Measurements from ENCODE around the gene LSMEM2.

The LSMEM2 gene

DNA sequence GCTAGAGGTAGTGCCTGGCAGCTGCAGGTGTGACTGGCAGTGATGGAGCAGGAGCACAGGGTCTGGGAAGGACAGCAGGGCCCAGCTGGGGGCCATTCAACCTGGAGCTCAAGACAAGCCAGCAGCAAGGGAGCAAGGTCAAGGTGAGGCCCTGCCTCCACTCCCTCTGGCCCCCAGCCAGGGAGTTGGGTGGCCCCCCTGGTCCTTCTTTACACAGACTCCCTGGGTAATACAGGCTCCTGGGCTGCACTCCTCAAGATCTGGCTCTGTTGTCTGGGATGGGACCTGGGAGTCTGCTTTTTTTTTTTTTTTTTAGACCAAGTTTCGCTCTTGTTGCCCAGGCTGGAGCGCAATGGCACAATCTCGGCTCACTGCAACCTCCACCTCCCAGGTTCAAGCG lies 28.4 kb upstream of the LSMEM2 start:
- peaks cover 9 to 25% of the 10 kb centered on the region in 2 experiments for H3K4me1 ChIP-seq (ENCODE audit: control insufficient read depth in 1 of 2, insufficient read depth in 2 of 2, low read length in 2 of 2)
- H3K79me2 ChIP-seq (ENCODE audit: control insufficient read depth, insufficient read depth, low read length, poor library complexity) = peaks cover 9% of the 10 kb centered on the region
- no peak overlapping the region for H3K14ac ChIP-seq (ENCODE audit: low read length)
- H3K23ac ChIP-seq (ENCODE audit: low read length) = no peak overlapping the region
- H3K27ac ChIP-seq (ENCODE audit: low read depth, low read length) = no peak overlapping the region
- H3K4me2 ChIP-seq (ENCODE audit: low read length) = no peak overlapping the region
- no peaks in the 10 kb centered on the region for H3K27me3 ChIP-seq (ENCODE audit: insufficient read depth, low read length)
- no peak overlapping the region for H3K9ac ChIP-seq (ENCODE audit: low read length)
- peaks cover 37 to 59% of the 10 kb centered on the region in 2 experiments for H3K36me3 ChIP-seq (ENCODE audit: control insufficient read depth in 1 of 2, insufficient read depth in 2 of 2, low read length in 2 of 2)
- no peak overlapping the region for H3K18ac ChIP-seq (ENCODE audit: low read length)
- no peak overlapping the region for H2BK5ac ChIP-seq (ENCODE audit: low read depth, low read length, poor library complexity)
- H3K4me3 ChIP-seq (ENCODE audit: low read depth, low read length) = no peak overlapping the region
- H2AFZ ChIP-seq (ENCODE audit: insufficient read depth, low read length, poor library complexity) = no peak overlapping the region
- WGBS (ENCODE audit: extremely low coverage, insufficient coverage, insufficient read length) = no CpG with 5 or more reads among the region's 4 CpGs
- no peak overlapping the region for H2BK12ac ChIP-seq (ENCODE audit: low read length)
- no peak for DNase-seq
- H3K4ac ChIP-seq (ENCODE audit: low read depth, low read length) = no peak overlapping the region
- H3K79me1 ChIP-seq (ENCODE audit: low read length) = peaks cover 12% of the 10 kb centered on the region
- no peak overlapping the region for H4K8ac ChIP-seq (ENCODE audit: low read depth, low read length)
- H4K91ac ChIP-seq (ENCODE audit: low read depth, low read length) = no peak overlapping the region
- H3K9me3 ChIP-seq (ENCODE audit: insufficient read depth, low read depth, low read length) = no peaks in the 10 kb centered on the region
- no peak overlapping the region for H4K12ac ChIP-seq (ENCODE audit: low read depth, low read length)
- H2BK120ac ChIP-seq (ENCODE audit: insufficient read depth, low read length, poor library complexity) = no peak overlapping the region
- no peak overlapping the region for H2AK5ac ChIP-seq (ENCODE audit: low read length)

DNA sequence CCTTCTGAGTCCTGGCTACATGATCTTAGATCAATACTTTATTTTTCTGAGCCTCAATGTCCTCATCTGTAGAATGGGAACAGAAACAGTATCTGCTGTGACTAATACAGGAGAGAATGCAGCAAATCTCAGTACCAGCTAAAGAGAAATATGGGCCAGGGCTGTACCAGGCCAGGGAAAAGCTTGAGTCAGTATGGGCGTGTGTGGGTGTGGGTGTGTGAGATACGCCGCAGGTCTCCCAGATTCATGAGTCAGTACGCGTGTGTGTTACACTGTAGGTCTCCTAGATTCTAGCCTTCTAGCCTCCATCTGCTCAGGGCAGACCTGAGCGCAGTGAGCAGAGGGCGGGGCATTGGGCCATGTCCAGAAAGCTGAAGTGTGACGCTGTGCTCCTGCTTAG lies 27.7 kb upstream of the LSMEM2 start:
- Histone ChIP-seq H2AFZ (ENCODE audit: insufficient read depth, low read length, poor library complexity) (no peak overlapping the region), H2BK12ac (ENCODE audit: low read length) (no peak overlapping the region), H4K91ac (ENCODE audit: low read depth, low read length) (no peak overlapping the region), H2BK5ac (ENCODE audit: low read depth, low read length, poor library complexity) (no peak overlapping the region), H3K4me3 (ENCODE audit: low read depth, low read length) (no peak overlapping the region), H3K18ac (ENCODE audit: low read length) (no peak overlapping the region), H3K79me2 (ENCODE audit: control insufficient read depth, insufficient read depth, low read length, poor library complexity) (peaks cover 6% of the 10 kb centered on the region), H3K4ac (ENCODE audit: low read depth, low read length) (no peak overlapping the region), H3K23ac (ENCODE audit: low read length) (no peak overlapping the region), H2BK120ac (ENCODE audit: insufficient read depth, low read length, poor library complexity) (no peak overlapping the region), H3K79me1 (ENCODE audit: low read length) (peaks cover 6% of the 10 kb centered on the region), H3K27ac (ENCODE audit: low read depth, low read length) (no peak overlapping the region), H3K9me3 (ENCODE audit: insufficient read depth, low read depth, low read length) (no peaks in the 10 kb centered on the region), H3K4me1 (ENCODE audit: control insufficient read depth in 1 of 2, insufficient read depth in 2 of 2, low read length in 2 of 2) (peaks cover 5 to 19% of the 10 kb centered on the region in 2 experiments), H3K27me3 (ENCODE audit: insufficient read depth, low read length) (no peaks in the 10 kb centered on the region), H4K12ac (ENCODE audit: low read depth, low read length) (no peak overlapping the region), H4K8ac (ENCODE audit: low read depth, low read length) (no peak overlapping the region), H3K9ac (ENCODE audit: low read length) (no peak overlapping the region), H3K4me2 (ENCODE audit: low read length) (no peak overlapping the region), H3K36me3 (ENCODE audit: control insufficient read depth in 1 of 2, insufficient read depth in 2 of 2, low read length in 2 of 2) (peaks cover 41 to 63% of the 10 kb centered on the region in 2 experiments), H2AK5ac (ENCODE audit: low read length) (no peak overlapping the region), H3K14ac (ENCODE audit: low read length) (no peak overlapping the region)
- no CpG with 5 or more reads among the region's 8 CpGs for WGBS (ENCODE audit: extremely low coverage, insufficient coverage, insufficient read length)
- peak; percentile 89 to 90 for DNase-seq

DNA sequence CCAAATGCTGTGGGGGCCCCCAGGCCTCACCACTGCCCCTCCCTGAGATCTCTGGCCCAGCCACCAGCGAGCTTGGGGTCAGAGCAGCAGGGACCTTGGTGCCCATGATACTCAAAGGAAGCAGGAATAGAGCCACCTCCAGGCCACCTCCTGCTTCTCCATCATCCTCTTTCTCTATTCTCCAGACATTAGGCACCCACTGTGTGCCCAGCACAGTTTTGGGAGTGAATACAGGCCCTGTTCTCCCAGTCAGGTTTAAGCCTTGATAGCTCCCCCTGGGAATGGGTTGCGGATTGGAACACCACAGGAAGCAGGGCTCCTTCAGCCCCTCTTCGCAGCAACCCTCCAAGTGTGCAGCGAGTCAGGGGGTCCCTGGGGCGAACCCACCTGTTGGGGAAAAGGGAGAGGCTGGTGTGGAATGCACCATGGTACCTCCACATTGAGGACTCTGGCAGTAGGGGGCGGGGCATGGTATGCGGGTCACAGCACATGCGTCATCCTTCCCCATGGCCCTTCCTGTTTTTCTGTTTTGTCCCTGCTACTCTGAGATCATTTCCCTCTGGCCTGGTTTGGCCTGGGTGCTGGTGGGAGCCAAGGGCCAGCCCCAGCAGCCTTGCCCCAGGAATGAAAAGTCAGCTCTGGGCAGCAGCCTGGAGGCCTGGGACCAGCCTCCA lies 24.2 kb upstream of the LSMEM2 start:
- DNase-seq = peak in 1 of 2 donors; percentile 18
- Histone ChIP-seq H4K8ac (ENCODE audit: low read depth, low read length) (no peak overlapping the region), H3K27me3 (ENCODE audit: insufficient read depth, low read length) (no peaks in the 10 kb centered on the region), H3K4me2 (ENCODE audit: low read length) (no peak overlapping the region), H3K14ac (ENCODE audit: low read length) (no peak overlapping the region), H2BK5ac (ENCODE audit: low read depth, low read length, poor library complexity) (no peak overlapping the region), H3K9ac (ENCODE audit: low read length) (no peak overlapping the region), H3K79me2 (ENCODE audit: control insufficient read depth, insufficient read depth, low read length, poor library complexity) (peaks cover 2% of the 10 kb centered on the region), H2BK120ac (ENCODE audit: insufficient read depth, low read length, poor library complexity) (no peak overlapping the region), H2AK5ac (ENCODE audit: low read length) (no peak overlapping the region), H3K27ac (ENCODE audit: low read depth, low read length) (no peak overlapping the region), H2AFZ (ENCODE audit: insufficient read depth, low read length, poor library complexity) (no peak overlapping the region), H4K91ac (ENCODE audit: low read depth, low read length) (no peak overlapping the region), H3K4me1 (ENCODE audit: control insufficient read depth in 1 of 2, insufficient read depth in 2 of 2, low read length in 2 of 2) (peaks cover 2 to 8% of the 10 kb centered on the region in 2 experiments), H3K4me3 (ENCODE audit: low read depth, low read length) (no peak overlapping the region), H3K9me3 (ENCODE audit: insufficient read depth, low read depth, low read length) (no peaks in the 10 kb centered on the region), H4K12ac (ENCODE audit: low read depth, low read length) (no peak overlapping the region), H3K18ac (ENCODE audit: low read length) (no peak overlapping the region), H3K79me1 (ENCODE audit: low read length) (peaks cover 4% of the 10 kb centered on the region), H2BK12ac (ENCODE audit: low read length) (no peak overlapping the region), H3K36me3 (ENCODE audit: control insufficient read depth in 1 of 2, insufficient read depth in 2 of 2, low read length in 2 of 2) (peaks cover 65 to 77% of the 10 kb centered on the region in 2 experiments), H3K4ac (ENCODE audit: low read depth, low read length) (no peak overlapping the region), H3K23ac (ENCODE audit: low read length) (no peak overlapping the region)
- WGBS (ENCODE audit: extremely low coverage, insufficient coverage, insufficient read length) = no CpG with 5 or more reads among the region's 8 CpGs

DNA sequence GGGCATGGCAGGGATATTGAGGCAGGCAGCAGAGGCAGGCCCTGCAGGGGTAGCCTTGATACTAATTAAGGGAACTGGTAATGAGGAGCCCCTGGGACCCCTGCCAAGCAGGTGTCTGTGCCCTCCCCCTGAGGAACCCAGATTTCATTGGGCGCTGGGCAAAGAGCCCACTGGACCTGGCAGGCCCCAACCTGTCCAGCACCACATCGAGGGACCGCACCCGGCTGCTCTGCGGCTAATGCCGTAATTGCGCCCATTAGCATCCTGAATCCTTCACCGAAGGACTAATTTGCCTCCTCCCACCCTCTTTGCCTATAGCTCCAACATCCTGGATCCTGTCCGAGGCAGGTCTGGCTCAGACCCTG lies 23.7 kb upstream of the LSMEM2 start:
- H4K91ac ChIP-seq (ENCODE audit: low read depth, low read length) = no peak overlapping the region
- peaks cover 64 to 72% of the 10 kb centered on the region in 2 experiments for H3K36me3 ChIP-seq (ENCODE audit: control insufficient read depth in 1 of 2, insufficient read depth in 2 of 2, low read length in 2 of 2)
- no peak overlapping the region for H3K18ac ChIP-seq (ENCODE audit: low read length)
- H3K4me2 ChIP-seq (ENCODE audit: low read length) = no peak overlapping the region
- no CpG with 5 or more reads among the region's 9 CpGs for WGBS (ENCODE audit: extremely low coverage, insufficient coverage, insufficient read length)
- peaks cover 3 to 8% of the 10 kb centered on the region in 2 experiments for H3K4me1 ChIP-seq (ENCODE audit: control insufficient read depth in 1 of 2, insufficient read depth in 2 of 2, low read length in 2 of 2)
- no peak overlapping the region for H3K27ac ChIP-seq (ENCODE audit: low read depth, low read length)
- peaks cover under 1% of the 10 kb centered on the region for H3K79me2 ChIP-seq (ENCODE audit: control insufficient read depth, insufficient read depth, low read length, poor library complexity)
- DNase-seq = no peak
- H4K8ac ChIP-seq (ENCODE audit: low read depth, low read length) = no peak overlapping the region
- no peak overlapping the region for H4K12ac ChIP-seq (ENCODE audit: low read depth, low read length)
- H3K4me3 ChIP-seq (ENCODE audit: low read depth, low read length) = no peak overlapping the region
- no peak overlapping the region for H3K23ac ChIP-seq (ENCODE audit: low read length)
- peaks cover 5% of the 10 kb centered on the region for H3K79me1 ChIP-seq (ENCODE audit: low read length)
- no peak overlapping the region for H2BK5ac ChIP-seq (ENCODE audit: low read depth, low read length, poor library complexity)
- no peaks in the 10 kb centered on the region for H3K27me3 ChIP-seq (ENCODE audit: insufficient read depth, low read length)
- no peak overlapping the region for H2BK120ac ChIP-seq (ENCODE audit: insufficient read depth, low read length, poor library complexity)
- H2AK5ac ChIP-seq (ENCODE audit: low read length) = no peak overlapping the region
- no peak overlapping the region for H2BK12ac ChIP-seq (ENCODE audit: low read length)
- no peak overlapping the region for H3K4ac ChIP-seq (ENCODE audit: low read depth, low read length)
- H3K9ac ChIP-seq (ENCODE audit: low read length) = no peak overlapping the region
- H2AFZ ChIP-seq (ENCODE audit: insufficient read depth, low read length, poor library complexity) = no peak overlapping the region
- no peaks in the 10 kb centered on the region for H3K9me3 ChIP-seq (ENCODE audit: insufficient read depth, low read depth, low read length)
- H3K14ac ChIP-seq (ENCODE audit: low read length) = no peak overlapping the region

All from trophoblast cell (in vitro differentiated cells and primary cell).